22Rv1 (cell line): ENCODE measurements around the gene PHB1.

Source experiments
- ZFX ChIP-seq: fragments of 450-650 bp; IDR thresholded peaks from 2 replicates; pipeline ENCODE4 v1.6.1; 2017; ENCODE audit warnings: antibody characterized with exemption, borderline replicate concordance
- TF ChIP-seq, protein P1 (sequence below): fragments of 450-650 bp; IDR thresholded peaks from 2 replicates; pipeline ENCODE4 v1.5.1; 2017; ENCODE audit warnings: mild to moderate bottlenecking

DNA sequence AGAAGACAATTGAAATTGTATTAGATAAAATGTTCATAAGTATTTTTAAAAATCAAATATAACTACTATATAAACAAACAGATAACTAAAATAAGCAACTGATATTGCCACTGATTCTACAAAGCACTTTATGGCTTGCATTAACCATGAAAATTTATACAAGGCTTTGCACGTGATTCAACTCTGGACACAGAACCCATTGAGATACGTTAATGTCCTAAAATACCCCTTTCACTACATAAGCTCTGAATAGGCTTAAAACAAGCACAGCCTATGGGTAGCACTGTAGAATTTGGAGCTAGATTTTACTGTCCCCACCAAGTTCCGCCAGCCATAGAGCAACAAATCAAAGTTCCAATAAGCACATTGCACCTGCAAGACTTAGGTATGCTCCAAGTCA, 57.2 kb downstream of the PHB1 start:
- TF ChIP-seq, protein P1, sequence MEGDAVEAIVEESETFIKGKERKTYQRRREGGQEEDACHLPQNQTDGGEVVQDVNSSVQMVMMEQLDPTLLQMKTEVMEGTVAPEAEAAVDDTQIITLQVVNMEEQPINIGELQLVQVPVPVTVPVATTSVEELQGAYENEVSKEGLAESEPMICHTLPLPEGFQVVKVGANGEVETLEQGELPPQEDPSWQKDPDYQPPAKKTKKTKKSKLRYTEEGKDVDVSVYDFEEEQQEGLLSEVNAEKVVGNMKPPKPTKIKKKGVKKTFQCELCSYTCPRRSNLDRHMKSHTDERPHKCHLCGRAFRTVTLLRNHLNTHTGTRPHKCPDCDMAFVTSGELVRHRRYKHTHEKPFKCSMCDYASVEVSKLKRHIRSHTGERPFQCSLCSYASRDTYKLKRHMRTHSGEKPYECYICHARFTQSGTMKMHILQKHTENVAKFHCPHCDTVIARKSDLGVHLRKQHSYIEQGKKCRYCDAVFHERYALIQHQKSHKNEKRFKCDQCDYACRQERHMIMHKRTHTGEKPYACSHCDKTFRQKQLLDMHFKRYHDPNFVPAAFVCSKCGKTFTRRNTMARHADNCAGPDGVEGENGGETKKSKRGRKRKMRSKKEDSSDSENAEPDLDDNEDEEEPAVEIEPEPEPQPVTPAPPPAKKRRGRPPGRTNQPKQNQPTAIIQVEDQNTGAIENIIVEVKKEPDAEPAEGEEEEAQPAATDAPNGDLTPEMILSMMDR = no peak
- TF ChIP-seq ZFX = no peak
